Transverse colon (tissue), 4 donors: ENCODE results near the gene TEC. TPM values are rescaled to one million over a fixed set of nuclear protein-coding genes. Genes with fewer than 3 reads are reported as not detected.
"Not testable (repeated sequence)": the region's sequence is repeated elsewhere in the genome, so short reads cannot be mapped to it uniquely, and the experiment has no call there.

Experiments
- DNase-seq: peaks from one replicate; pipeline ENCODE4 v3.0.0-alpha.2; 2019
- H3K27ac ChIP-seq, 4 donors: fragments of 200-600 bp; sonication (generic); 2 replicates each; pipeline ENCODE4 v1.5.1; 2016 to 2018; ENCODE audit warnings: inconsistent platforms in 4 of 4
- H3K27me3 ChIP-seq: fragments of 200-600 bp; sonication (generic); 2 replicates; pipeline ENCODE4 v1.5.1; 2017; ENCODE audit warnings: inconsistent platforms
- H3K36me3 ChIP-seq, 4 donors: fragments of 200-600 bp; sonication (generic); 2 replicates each; pipeline ENCODE4 v1.5.1; 2017 to 2019; ENCODE audit warnings: inconsistent platforms in 4 of 4
- H3K4me1 ChIP-seq, 4 donors: fragments of 200-600 bp; sonication (generic); 2 replicates each; pipeline ENCODE4 v1.5.1; 2017 to 2020; ENCODE audit warnings: inconsistent platforms in 4 of 4
- H3K4me3 ChIP-seq, 4 donors: fragments of 200-600 bp; sonication (generic); 1 replicate in 1 of 4; 2 replicates in 3 of 4; pipeline versions ENCODE4 v1.5.1 to v1.6.1; 2017 to 2019; ENCODE audit warnings: inconsistent platforms in 4 of 4
- H3K9me3 ChIP-seq, 2 donors: fragments of 200-600 bp; sonication (generic); 2 replicates each; pipeline ENCODE4 v1.5.1; 2017 to 2019; ENCODE audit warnings: inconsistent platforms in 2 of 2
- CTCF ChIP-seq, 5 experiments: fragments of 200-600 bp in 3 of 5; fragments of 450-650 bp in 2 of 5; sonication (generic) in 3 of 5; IDR thresholded peaks; 1 replicate in 2 of 5; 2 replicates in 3 of 5; pipeline ENCODE4 v1.5.1; 2016 to 2017; ENCODE audit warnings: antibody characterized with exemption in 5 of 5, inconsistent platforms in 3 of 5, mild to moderate bottlenecking in 2 of 5, moderate library complexity in 1 of 5
- EP300 ChIP-seq: sonication (generic); formaldehyde crosslinking; IDR thresholded peaks from one replicate; pipeline ENCODE4 v1.6.1; 2017; ENCODE audit warnings: antibody characterized with exemption, low read depth
- POLR2A ChIP-seq: fragments of 450-650 bp; IDR thresholded peaks from one replicate; pipeline ENCODE4 v1.6.1; 2016; ENCODE audit warnings: antibody characterized with exemption, mild to moderate bottlenecking, moderate library complexity
- POLR2AphosphoS5 ChIP-seq, 3 donors: sonication (generic); formaldehyde crosslinking; IDR thresholded peaks; one replicate each; pipeline ENCODE4 v1.6.1; 2016; ENCODE audit warnings: antibody characterized with exemption in 3 of 3
- WGBS, 2 donors: methylation state at CpG; one replicate each; pipeline ENCODE4 v1.1.5; 2018; ENCODE audit warnings: low coverage in 1 of 2; 5-methylcytosine and 5-hydroxymethylcytosine counted together
- in situ Hi-C, 4 donors: fragments of 200-750 bp; cut with MboI; loops; one replicate each; pipeline versions ENCODE4 v1.15.0 to v1.15.1; 2017; ENCODE audit warnings: low sequenced_read_pairs in 3 of 4, low pct_ligation_motif_present in 1 of 4, low pct_unique_long_range_greater_than_20kb in 1 of 4
- intact Hi-C: fragments of 100-400 bp; cut with DNase I; formaldehyde crosslinking; loops from one replicate; pipeline ENCODE4 v1.15.1; 2023; ENCODE audit warnings: low total_unique reads
- total RNA-seq, 4 donors: library from RNA; depleted of rRNA; stranded (reverse); fragments of >200 nt; gene quantifications; one replicate each; pipeline ENCODE4 v1.1.0, GENCODE V29; 2016

The TEC gene
- total RNA-seq, 4 donors from 2014 or later: 1.2 to 5.1 (median 3.3) TPM

DNA sequence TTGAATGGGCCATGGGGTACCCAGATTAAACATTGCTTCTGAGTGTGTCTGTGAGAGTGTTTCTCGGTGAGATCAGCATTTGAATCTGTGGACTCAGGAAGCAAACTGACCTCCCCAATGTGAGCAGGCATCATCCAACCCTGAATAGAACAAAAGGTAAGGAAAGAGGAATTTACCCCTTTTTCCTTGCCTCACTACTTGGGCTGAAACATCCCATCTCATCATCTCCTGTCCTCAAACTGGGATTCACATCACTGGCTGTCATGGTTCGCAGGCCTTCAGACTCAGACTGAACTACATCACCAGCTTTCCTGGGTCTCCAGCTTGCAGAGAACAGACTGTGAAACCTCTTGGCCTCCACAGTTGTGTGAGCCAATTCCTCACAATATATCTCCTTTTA lies 47.1 kb downstream of the TEC start:
- DNase-seq: no peak
- intact Hi-C loops: no loop called here
- Histone ChIP-seq H3K9me3 (no peaks in the 10 kb centered on the region), H3K4me3 (no peak overlapping the region), H3K27me3 (no peaks in the 10 kb centered on the region), H3K27ac (no peak overlapping the region), H3K36me3 (no peaks in the 10 kb centered on the region), H3K4me1 (no peaks in the 10 kb centered on the region)
- 80 to 87% methylated on average over 1 to 2 of the region's 2 CpGs for WGBS, 2 donors
- in situ Hi-C loops: no loop called here
- TF ChIP-seq CTCF (IDR thresholded peaks at IDR 0.05) (no peak), POLR2A (no peak), POLR2AphosphoS5 (IDR thresholded peaks at IDR 0.05) (no peak), EP300 (no peak)

DNA sequence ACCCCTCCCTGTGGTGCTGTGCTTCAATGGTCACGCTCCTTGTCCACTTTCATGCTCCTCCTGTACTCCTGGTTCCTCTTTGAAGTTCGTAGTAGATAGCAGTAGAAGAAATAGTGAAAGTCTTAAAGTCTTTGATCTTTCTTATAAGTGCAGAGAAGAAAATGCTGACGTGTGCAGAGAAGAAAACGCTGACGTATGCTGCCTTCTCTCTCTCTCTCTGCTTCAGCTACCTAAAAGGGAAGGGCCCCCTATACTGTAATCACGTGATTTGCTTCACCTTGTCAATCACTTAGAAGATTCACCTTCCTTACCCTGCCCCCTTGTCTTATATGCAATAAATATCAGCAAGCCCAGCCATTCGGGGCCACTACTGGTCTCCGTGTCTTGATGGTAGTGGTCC lies 50.2 kb downstream of the TEC start:
- in situ Hi-C loops, H3K4me1 ChIP-seq, H3K27me3 ChIP-seq, H3K27ac ChIP-seq, DNase-seq, intact Hi-C loops, H3K9me3 ChIP-seq, H3K4me3 ChIP-seq, H3K36me3 ChIP-seq: not testable (repeated sequence)
- WGBS, 2 donors: 82 to 97% methylated on average over 6 to 8 of the region's 8 CpGs

GRCh38 chr4:48216563-48216962 lies 53.1 kb downstream of the TEC start:
- WGBS, 2 donors: 48 to 100% methylated on average over 1 of the region's 1 CpG
- Histone ChIP-seq H3K4me3 (no peak overlapping the region), H3K4me1 (no peaks in the 10 kb centered on the region), H3K36me3 (no peaks in the 10 kb centered on the region), H3K27ac (no peak overlapping the region), H3K27me3 (no peaks in the 10 kb centered on the region), H3K9me3 (no peaks in the 10 kb centered on the region)
- DNase-seq: no peak
- intact Hi-C loops: no loop called here
- TF ChIP-seq CTCF (IDR thresholded peaks at IDR 0.05) (no peak), POLR2A (no peak), POLR2AphosphoS5 (IDR thresholded peaks at IDR 0.05) (no peak), EP300 (no peak)
- in situ Hi-C loops: no loop called here

GRCh38 chr4:48215977-48216376 lies 53.7 kb downstream of the TEC start:
- intact Hi-C loops: no loop called here
- H3K9me3 ChIP-seq: no peaks in the 10 kb centered on the region

More at GRCh38 chr4:48215977-48216376, 53.7 kb downstream of the TEC start:
- Histone ChIP-seq H3K36me3 (no peaks in the 10 kb centered on the region), H3K27ac (no peak overlapping the region), H3K27me3 (no peaks in the 10 kb centered on the region), H3K4me3 (no peak overlapping the region), H3K4me1 (no peaks in the 10 kb centered on the region)
- WGBS, 2 donors: 97 to 100% methylated on average over 1 of the region's 1 CpG
- no peak for DNase-seq
- TF ChIP-seq POLR2A (no peak), CTCF (IDR thresholded peaks at IDR 0.05) (no peak), EP300 (no peak), POLR2AphosphoS5 (IDR thresholded peaks at IDR 0.05) (no peak)
- in situ Hi-C loops: no loop called here
